Nephron progenitor cell (in vitro differentiated cells): ENCODE measurements around the gene RIMS3.
"Not testable (repeated sequence)": the region's sequence is repeated elsewhere in the genome, so short reads cannot be mapped to it uniquely, and the experiment has no call there.

Source experiments
- DNase-seq: peaks from one replicate; pipeline ENCODE4 v3.0.0; 2021
- H3K27ac Mint-ChIP-seq: 2 replicates; pipeline ENCODE4 v1.8.0; 2021; ENCODE audit warnings: mild to moderate bottlenecking, moderate library complexity, mixed read lengths
- H3K27me3 Mint-ChIP-seq: 2 replicates; pipeline ENCODE4 v1.8.0; 2021; ENCODE audit warnings: mild to moderate bottlenecking, low read depth, mixed read lengths; ENCODE audit not compliant: poor library complexity
- H3K36me3 Mint-ChIP-seq: 2 replicates; pipeline ENCODE4 v1.8.0; 2021; ENCODE audit warnings: low read depth, mixed read lengths
- H3K4me1 Mint-ChIP-seq: 2 replicates; pipeline ENCODE4 v1.8.0; 2021; ENCODE audit warnings: mixed read lengths
- H3K4me3 Mint-ChIP-seq: 2 replicates; pipeline ENCODE4 v1.8.0; 2021; ENCODE audit warnings: mild to moderate bottlenecking, moderate library complexity, mixed read lengths
- H3K9me3 Mint-ChIP-seq: 2 replicates; pipeline ENCODE4 v1.8.0; 2021; ENCODE audit warnings: mild to moderate bottlenecking, moderate library complexity, mixed read lengths
- CTCF ChIP-seq: fragments of 200-600 bp; sonication (generic); IDR thresholded peaks from 2 replicates; pipeline ENCODE4 v1.5.0; 2021; ENCODE audit warnings: antibody characterized with exemption

RIMS3 gene

GRCh38 chr1:40703316-40703715 lies 37.8 kb upstream of the RIMS3 start:
- no peaks in the 10 kb centered on the region for H3K27me3 Mint-ChIP-seq
- H3K4me3 Mint-ChIP-seq = no peak overlapping the region
- H3K4me1 Mint-ChIP-seq = peaks cover 30% of the 10 kb centered on the region
- TF ChIP-seq CTCF = no peak
- no peak for DNase-seq
- no peak overlapping the region for H3K27ac Mint-ChIP-seq
- H3K9me3 Mint-ChIP-seq = no peaks in the 10 kb centered on the region
- peaks cover 5% of the 10 kb centered on the region for H3K36me3 Mint-ChIP-seq

- DNase-seq, H3K27me3 Mint-ChIP-seq, H3K36me3 Mint-ChIP-seq, H3K27ac Mint-ChIP-seq, H3K9me3 Mint-ChIP-seq, H3K4me3 Mint-ChIP-seq: not testable (repeated sequence)
- peaks cover 27% of the 10 kb centered on the region for H3K4me1 Mint-ChIP-seq
Observed at GRCh38 chr1:40702810-40703209, 37.3 kb upstream of the RIMS3 start.

GRCh38 chr1:40701684-40702083 lies 36.2 kb upstream of the RIMS3 start:
- Mint-ChIP-seq H3K4me1 (peaks cover 29% of the 10 kb centered on the region), H3K27ac (peak overlapping the region; percentile 79)

GRCh38 chr1:40699787-40700186 lies 34.3 kb upstream of the RIMS3 start:
- Mint-ChIP-seq H3K4me1 (peaks cover 33% of the 10 kb centered on the region), H3K36me3 (peaks cover 5% of the 10 kb centered on the region), H3K27ac (no peak overlapping the region), H3K4me3 (no peak overlapping the region), H3K27me3 (no peaks in the 10 kb centered on the region), H3K9me3 (no peaks in the 10 kb centered on the region)
- DNase-seq = no peak
- no peak for TF ChIP-seq CTCF

More at GRCh38 chr1:40701684-40702083, 36.2 kb upstream of the RIMS3 start:
- Mint-ChIP-seq H3K9me3 (no peaks in the 10 kb centered on the region), H3K27me3 (no peaks in the 10 kb centered on the region), H3K36me3 (peaks cover 5% of the 10 kb centered on the region), H3K4me3 (no peak overlapping the region)
- TF ChIP-seq CTCF = no peak
- no peak for DNase-seq

- no peak for DNase-seq
- TF ChIP-seq CTCF = no peak
- no peaks in the 10 kb centered on the region for H3K36me3 Mint-ChIP-seq
- H3K4me1 Mint-ChIP-seq = peaks cover 40% of the 10 kb centered on the region
- H3K9me3 Mint-ChIP-seq = no peaks in the 10 kb centered on the region
- no peak overlapping the region for H3K4me3 Mint-ChIP-seq
- H3K27ac Mint-ChIP-seq = no peak overlapping the region
- H3K27me3 Mint-ChIP-seq = no peaks in the 10 kb centered on the region
Observed at GRCh38 chr1:40697436-40697835, 32.0 kb upstream of the RIMS3 start.

GRCh38 chr1:40696294-40696693 lies 30.8 kb upstream of the RIMS3 start:
- H3K27me3 Mint-ChIP-seq = no peaks in the 10 kb centered on the region
- H3K4me3 Mint-ChIP-seq = no peak overlapping the region
- peaks cover 1% of the 10 kb centered on the region for H3K36me3 Mint-ChIP-seq
- H3K4me1 Mint-ChIP-seq = peaks cover 40% of the 10 kb centered on the region
- TF ChIP-seq CTCF = no peak
- DNase-seq = no peak
- no peak overlapping the region for H3K27ac Mint-ChIP-seq
- no peaks in the 10 kb centered on the region for H3K9me3 Mint-ChIP-seq
